ENCODE data around the gene DNASE1L2.

The DNASE1L2 gene, protein sequence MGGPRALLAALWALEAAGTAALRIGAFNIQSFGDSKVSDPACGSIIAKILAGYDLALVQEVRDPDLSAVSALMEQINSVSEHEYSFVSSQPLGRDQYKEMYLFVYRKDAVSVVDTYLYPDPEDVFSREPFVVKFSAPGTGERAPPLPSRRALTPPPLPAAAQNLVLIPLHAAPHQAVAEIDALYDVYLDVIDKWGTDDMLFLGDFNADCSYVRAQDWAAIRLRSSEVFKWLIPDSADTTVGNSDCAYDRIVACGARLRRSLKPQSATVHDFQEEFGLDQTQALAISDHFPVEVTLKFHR

GRCh38 chr16:2236337-2237101 lies at the start of gene DNASE1L2:
Gene DNASE1L2 (plus strand): TSS chr16:2236444. CDS start chr16:2236817, 373 bp downstream.
- Mint-ChIP-seq H3K4me3 (no peak within 1 kb of the TSS), H3K4me1 (no peaks in the 10 kb centered on the region), H3K36me3 (peaks cover 8% of the 10 kb centered on the region), H3K27me3 (peaks cover 38% of the 10 kb centered on the region), H3K9me3 (no peaks in the 10 kb centered on the region), H3K27ac (no peak within 1 kb of the TSS)
- DNase-seq = no peak
- CTCF ChIA-PET = no interaction called here

- Mint-ChIP-seq H3K9me3 (no peaks in the 10 kb centered on the region), H3K27ac (no peak overlapping the region), H3K27me3 (no peaks in the 10 kb centered on the region), H3K36me3 (no peaks in the 10 kb centered on the region), H3K4me1 (no peaks in the 10 kb centered on the region), H3K4me3 (no peak overlapping the region)
- CTCF ChIA-PET = no interaction called here
- no peak for DNase-seq
Measured at GRCh38 chr16:2186505-2186904, 49.7 kb upstream of the DNASE1L2 start.

DNA sequence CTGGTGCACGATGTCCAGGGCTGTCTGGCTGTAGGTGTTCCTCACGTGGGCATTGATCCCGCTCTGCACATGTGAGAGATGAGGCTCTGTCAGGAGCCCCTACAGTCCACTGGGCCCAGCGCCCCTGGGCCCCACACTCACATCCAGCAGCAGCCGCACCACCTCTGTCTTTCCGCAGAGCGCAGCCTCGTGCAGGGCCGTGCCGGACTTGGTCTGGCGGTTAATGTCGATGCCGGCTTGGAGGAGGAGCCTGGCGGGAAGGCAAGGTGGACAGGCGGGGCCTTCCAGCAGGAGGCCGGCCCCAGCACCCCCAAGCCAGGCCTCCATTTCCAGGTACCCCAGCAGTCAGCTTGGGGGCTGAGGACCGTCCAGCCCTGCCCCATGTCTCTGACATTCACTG lies 49.0 kb upstream of the DNASE1L2 start:
- no peak for DNase-seq
- Mint-ChIP-seq H3K4me3 (no peak overlapping the region), H3K27ac (no peak overlapping the region), H3K36me3 (no peaks in the 10 kb centered on the region), H3K4me1 (no peaks in the 10 kb centered on the region), H3K9me3 (no peaks in the 10 kb centered on the region), H3K27me3 (peaks cover 3% of the 10 kb centered on the region)
- CTCF ChIA-PET = interaction anchor here (1.1 kb wide), 1 partner anchor 39 kb away, joined by 4 read pairs; no protein-coding TSS in a partner anchor

DNA sequence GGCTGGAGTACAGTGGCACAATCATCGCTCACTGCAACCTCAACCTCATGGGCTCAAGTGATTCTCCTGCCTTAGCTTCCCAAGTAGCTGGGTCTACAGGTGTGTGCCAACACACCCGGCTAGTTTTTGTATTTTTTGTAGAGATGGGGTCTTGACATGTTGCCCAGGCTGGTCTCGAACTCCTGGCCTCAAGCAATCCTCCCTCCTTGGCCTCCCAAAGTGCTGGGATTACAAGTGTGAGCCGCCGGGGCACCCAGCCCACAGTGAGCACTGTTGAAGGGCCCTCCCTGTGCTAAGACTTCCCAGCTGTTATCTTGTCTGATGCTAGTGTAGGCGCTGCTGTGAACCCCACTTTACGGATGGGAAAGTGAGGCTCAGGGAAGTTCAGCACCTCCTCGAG lies 47.8 kb upstream of the DNASE1L2 start:
- H3K9me3 Mint-ChIP-seq = no peaks in the 10 kb centered on the region
- no peak for DNase-seq
- CTCF ChIA-PET = interaction anchor here (1.1 kb wide), 1 partner anchor 41 kb away, joined by 4 read pairs; no protein-coding TSS in a partner anchor
- no peaks in the 10 kb centered on the region for H3K4me1 Mint-ChIP-seq
- H3K36me3 Mint-ChIP-seq = no peaks in the 10 kb centered on the region
- H3K4me3 Mint-ChIP-seq = no peak overlapping the region
- H3K27me3 Mint-ChIP-seq = peaks cover 11% of the 10 kb centered on the region
- H3K27ac Mint-ChIP-seq = no peak overlapping the region

- Mint-ChIP-seq H3K27ac (no peak overlapping the region), H3K4me3 (no peak overlapping the region), H3K36me3 (no peaks in the 10 kb centered on the region), H3K4me1 (no peaks in the 10 kb centered on the region), H3K9me3 (no peaks in the 10 kb centered on the region), H3K27me3 (peaks cover 21% of the 10 kb centered on the region)
- CTCF ChIA-PET = no interaction called here
- DNase-seq = no peak
Measured at GRCh38 chr16:2189252-2189893, 46.9 kb upstream of the DNASE1L2 start.

DNA sequence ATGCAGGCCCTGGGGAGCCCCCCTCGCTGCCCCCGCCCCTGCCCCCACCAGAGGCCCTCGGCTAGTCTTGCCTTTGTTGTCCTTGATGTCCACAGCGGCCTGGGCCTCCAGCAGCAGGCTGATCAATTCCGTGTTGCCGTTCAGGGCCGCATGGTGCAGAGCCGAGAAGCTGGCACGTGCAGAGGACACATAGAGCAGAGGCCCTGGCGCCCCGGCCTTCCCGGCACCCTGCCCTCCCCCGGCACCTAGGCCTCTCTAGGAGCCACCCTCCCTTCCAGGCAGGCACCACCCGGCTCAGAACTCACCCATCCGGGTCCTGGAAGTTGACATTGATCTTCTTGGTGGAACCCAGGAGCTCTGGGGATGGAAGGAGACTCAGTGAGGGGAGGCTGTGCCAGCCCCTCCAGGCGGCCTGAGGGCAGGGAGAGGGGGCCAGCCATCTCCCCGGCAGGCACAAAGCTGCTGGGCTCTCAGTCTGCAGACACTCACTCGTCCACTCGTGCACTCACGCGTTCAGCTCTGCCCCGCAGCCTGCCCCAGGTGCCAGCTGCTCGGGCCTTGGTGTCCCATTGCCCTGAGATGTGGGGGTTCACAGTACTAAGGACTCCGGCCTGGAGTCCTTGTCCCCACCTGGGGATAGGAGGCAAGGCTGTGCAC lies 46.1 kb upstream of the DNASE1L2 start:
- DNase-seq = no peak
- Mint-ChIP-seq H3K27me3 (peaks cover 29% of the 10 kb centered on the region), H3K4me3 (no peak overlapping the region), H3K27ac (no peak overlapping the region), H3K4me1 (peaks cover 4% of the 10 kb centered on the region), H3K9me3 (no peaks in the 10 kb centered on the region), H3K36me3 (no peaks in the 10 kb centered on the region)
- CTCF ChIA-PET = no interaction called here

- Mint-ChIP-seq H3K27me3 (peaks cover 36% of the 10 kb centered on the region), H3K36me3 (no peaks in the 10 kb centered on the region), H3K4me3 (no peak overlapping the region), H3K4me1 (peaks cover 4% of the 10 kb centered on the region), H3K9me3 (no peaks in the 10 kb centered on the region), H3K27ac (no peak overlapping the region)
- no peak for DNase-seq
- CTCF ChIA-PET = no interaction called here
Measured at GRCh38 chr16:2190659-2191445, 45.4 kb upstream of the DNASE1L2 start.

- no peak overlapping the region for H3K27ac Mint-ChIP-seq
- H3K36me3 Mint-ChIP-seq = no peaks in the 10 kb centered on the region
- H3K9me3 Mint-ChIP-seq = no peaks in the 10 kb centered on the region
- no peak overlapping the region for H3K4me3 Mint-ChIP-seq
- DNase-seq = no peak
- peaks cover 4% of the 10 kb centered on the region for H3K4me1 Mint-ChIP-seq
- CTCF ChIA-PET = no interaction called here
- H3K27me3 Mint-ChIP-seq = peaks cover 41% of the 10 kb centered on the region
Measured at GRCh38 chr16:2191446-2191706, 44.9 kb upstream of the DNASE1L2 start.

DNA sequence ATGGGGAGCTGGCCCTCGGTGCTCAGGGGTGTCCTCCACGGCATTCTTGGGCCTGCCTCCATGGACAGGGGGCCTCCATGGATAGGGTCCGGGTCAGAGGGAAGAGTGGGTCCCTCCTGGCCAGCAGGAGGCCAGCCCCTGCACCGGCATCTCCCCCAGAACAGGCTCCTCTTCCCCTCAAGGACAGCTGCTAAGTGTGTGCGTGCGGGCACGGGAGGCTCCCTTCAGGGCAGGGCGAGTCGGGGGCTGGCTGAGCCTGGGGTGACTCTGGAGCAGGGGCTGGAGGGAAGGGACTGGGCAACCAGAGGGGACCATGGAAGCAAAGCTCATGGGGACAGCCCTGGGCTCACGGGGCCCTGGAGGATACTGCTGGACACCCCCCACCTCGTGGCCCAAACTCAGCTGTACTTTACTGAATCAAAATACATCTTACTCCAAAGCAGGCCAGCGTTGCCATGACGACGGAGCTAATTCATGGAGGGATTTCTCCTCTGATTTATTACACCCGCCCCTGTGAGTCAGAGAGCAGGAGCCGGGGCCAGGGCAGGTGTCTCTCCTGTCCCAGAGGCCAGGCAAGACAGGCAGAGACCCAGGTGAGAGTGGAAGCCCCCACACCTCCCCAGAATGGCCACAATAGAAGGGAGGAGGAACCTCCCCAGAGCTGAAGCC lies 41.9 kb upstream of the DNASE1L2 start:
- Mint-ChIP-seq H3K36me3 (no peaks in the 10 kb centered on the region), H3K4me1 (peaks cover 4% of the 10 kb centered on the region), H3K27ac (no peak overlapping the region), H3K9me3 (no peaks in the 10 kb centered on the region), H3K4me3 (no peak overlapping the region), H3K27me3 (peaks cover 67% of the 10 kb centered on the region)
- DNase-seq = peak; percentile 50
- CTCF ChIA-PET = interaction anchor here (0.8 to 2.1 kb wide), 10 partner anchors 9 to 307 kb away, joined by 3 to 16 read pairs (median 4); partner anchors contain the start of genes ECI1 and PGP

GRCh38 chr16:2194852-2195321 lies 41.4 kb upstream of the DNASE1L2 start:
- Mint-ChIP-seq H3K27me3 (peaks cover 73% of the 10 kb centered on the region), H3K4me1 (peaks cover 4% of the 10 kb centered on the region)

DNA sequence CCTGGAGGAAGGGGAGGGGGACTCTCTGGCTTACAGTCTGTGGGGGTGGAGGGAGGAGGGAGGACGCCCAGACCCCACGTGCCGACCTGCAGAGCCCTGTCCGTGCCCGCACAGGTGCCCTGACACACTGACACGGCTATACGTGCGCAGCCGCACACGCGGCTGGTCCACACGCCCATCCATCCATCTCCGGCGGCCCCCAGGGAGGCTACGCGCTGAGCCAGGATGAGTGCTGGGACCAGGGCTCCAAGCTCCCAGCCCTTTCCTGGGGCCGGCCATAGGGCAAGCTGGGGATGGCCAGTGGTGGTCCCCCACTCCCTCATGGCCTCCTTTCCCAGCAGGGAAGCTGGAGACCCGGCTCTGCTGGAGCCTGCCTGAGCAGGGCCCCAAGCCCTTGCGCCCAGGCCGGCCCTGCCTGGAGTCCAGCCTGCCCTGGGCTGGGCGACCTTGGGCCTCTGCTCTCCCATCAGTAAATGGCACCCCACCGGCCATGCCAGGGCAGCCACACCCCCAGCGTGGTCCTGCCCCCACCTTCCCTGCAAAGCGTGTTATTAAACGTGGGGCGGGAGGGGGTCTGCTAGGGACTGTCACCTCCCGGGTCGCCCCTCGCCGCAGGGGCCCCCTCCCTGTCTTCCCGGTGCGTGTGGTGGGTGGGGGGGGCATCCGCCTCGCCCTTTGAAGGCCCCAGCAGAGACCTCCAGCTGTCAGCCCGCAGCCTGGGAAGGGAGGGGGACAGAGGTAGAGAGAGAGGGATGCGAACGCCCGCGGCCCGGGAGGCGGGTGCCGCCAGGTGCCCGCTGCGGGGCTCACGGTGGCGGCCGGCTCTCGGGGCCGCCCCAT lies 40.7 kb upstream of the DNASE1L2 start:
- no peak overlapping the region for H3K27ac Mint-ChIP-seq
- no peak for DNase-seq
- H3K4me1 Mint-ChIP-seq = peaks cover 4% of the 10 kb centered on the region
- peaks cover 80% of the 10 kb centered on the region for H3K27me3 Mint-ChIP-seq
- no peaks in the 10 kb centered on the region for H3K9me3 Mint-ChIP-seq
- CTCF ChIA-PET = interaction anchor here (0.5 to 2.1 kb wide), 11 partner anchors 8 to 306 kb away, joined by 3 to 16 read pairs (median 4); partner anchors contain the start of genes ECI1 and PGP
- H3K36me3 Mint-ChIP-seq = no peaks in the 10 kb centered on the region
- H3K4me3 Mint-ChIP-seq = no peak overlapping the region

More at GRCh38 chr16:2194852-2195321, 41.4 kb upstream of the DNASE1L2 start:
- Mint-ChIP-seq H3K36me3 (no peaks in the 10 kb centered on the region), H3K9me3 (no peaks in the 10 kb centered on the region), H3K27ac (no peak overlapping the region), H3K4me3 (peak overlapping the region; percentile 41)
- peak; percentile 72 for DNase-seq
- CTCF ChIA-PET = interaction anchor here (0.5 to 2.1 kb wide), 12 partner anchors 9 to 307 kb away, joined by 3 to 16 read pairs (median 4); partner anchors contain the start of genes ECI1 and PGP

DNA sequence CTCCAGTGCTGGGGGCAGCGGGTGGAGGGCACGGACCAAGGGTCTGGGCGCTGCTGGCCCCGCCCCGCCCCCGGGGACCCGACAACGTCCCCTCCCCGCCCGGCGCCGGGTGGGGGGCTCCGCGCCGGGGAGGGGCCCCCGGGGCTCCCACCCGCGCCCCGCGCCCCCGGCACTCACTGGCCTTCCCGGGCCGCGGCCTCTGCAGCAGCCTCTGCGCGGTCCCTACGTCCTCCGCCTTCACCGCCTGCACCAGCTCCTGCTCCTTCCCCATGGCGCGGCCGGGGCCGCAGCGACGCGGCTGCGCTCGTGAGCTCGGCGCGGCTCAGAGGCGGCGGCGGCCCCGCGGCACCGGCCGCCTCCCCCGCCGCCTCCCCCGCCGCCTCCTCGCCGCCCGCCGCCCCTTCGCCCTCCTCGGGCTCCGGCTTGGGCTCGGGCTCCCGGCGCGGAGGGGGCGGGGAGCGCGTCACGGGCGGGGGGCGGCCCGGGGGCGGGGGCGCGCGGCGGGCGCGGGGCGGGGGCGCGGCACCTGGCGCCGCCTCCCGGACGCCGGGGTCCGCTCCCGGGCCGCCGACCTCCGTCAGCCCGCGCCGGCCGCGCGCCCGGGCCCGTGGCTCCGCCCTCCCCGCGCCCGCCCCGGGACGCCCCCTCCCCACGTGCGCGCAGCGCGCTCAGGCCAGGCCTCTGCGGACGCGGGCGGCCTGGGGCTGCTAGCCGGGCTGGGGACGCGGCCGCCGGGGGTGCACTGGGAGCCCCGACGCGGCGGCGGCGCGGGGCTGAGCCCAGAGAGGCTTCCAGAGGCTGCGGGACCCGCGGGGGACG lies 39.9 kb upstream of the DNASE1L2 start, which contains the start of gene CASKIN1:
Gene CASKIN1, minus strand, starts transcription at position 444 of the 819 bp plus-strand sequence. Its CDS starts 173 bp downstream, at position 271.
- peaks cover 4% of the 10 kb centered on the region for H3K4me1 Mint-ChIP-seq
- no peaks in the 10 kb centered on the region for H3K36me3 Mint-ChIP-seq
- H3K27ac Mint-ChIP-seq = no peak within 1 kb of the TSS
- CTCF ChIA-PET = interaction anchor here (2.1 kb wide), 1 partner anchor 305 kb away, joined by 13 read pairs; no protein-coding TSS in a partner anchor
- peak within 1 kb of the TSS; percentile 55 for H3K4me3 Mint-ChIP-seq
- H3K27me3 Mint-ChIP-seq = peaks cover 85% of the 10 kb centered on the region
- H3K9me3 Mint-ChIP-seq = no peaks in the 10 kb centered on the region
- DNase-seq = peak; percentile 35
